GM23338 (cell line): ENCODE measurements around the gene ABCD3. TPM values are rescaled to one million over a fixed set of nuclear protein-coding genes. Genes with fewer than 3 reads are reported as not detected.
A peak's percentile ranks its signal among the peaks of the same experiment; 100 is the strongest.

ENCODE experiments used
- ATAC-seq: fragments of 200-7000 bp; cut with Tn5 transposase; 3 replicates; pipeline ENCODE4 v1.9.1; 2020
- DNase-seq: peaks from one replicate; pipeline ENCODE4 v3.0.0-alpha.2; 2015; ENCODE audit warnings: low spot score
- H2AFZ ChIP-seq: fragments of 200-600 bp; sonication (generic); 2 replicates; pipeline ENCODE4 v1.8.0; 2016; ENCODE audit warnings: antibody characterized with exemption, mild to moderate bottlenecking, moderate library complexity
- H3F3A ChIP-seq: fragments of 200-600 bp; sonication (generic); replicated peaks from 2 replicates; pipeline ENCODE4 v1.8.0; 2017; ENCODE audit warnings: antibody characterized with exemption, mixed run types, low read depth
- H3K27ac ChIP-seq: fragments of 200-600 bp; sonication (generic); 2 replicates; pipeline ENCODE4 v1.6.1; 2016; ENCODE audit warnings: low read depth
- H3K27me3 ChIP-seq: fragments of 200-600 bp; sonication (generic); 2 replicates; pipeline ENCODE4 v1.8.0; 2016; ENCODE audit warnings: mild to moderate bottlenecking, mixed run types, moderate library complexity; ENCODE audit not compliant: insufficient read depth
- H3K36me3 ChIP-seq: fragments of 200-600 bp; sonication (generic); 2 replicates; pipeline ENCODE4 v1.8.0; 2016; ENCODE audit warnings: mild to moderate bottlenecking; ENCODE audit not compliant: insufficient read depth
- H3K4me1 ChIP-seq: fragments of 200-600 bp; sonication (generic); 2 replicates; pipeline ENCODE4 v1.8.0; 2016; ENCODE audit warnings: mild to moderate bottlenecking, moderate library complexity; ENCODE audit not compliant: insufficient read depth
- H3K4me2 ChIP-seq: fragments of 200-600 bp; sonication (generic); 2 replicates; pipeline ENCODE4 v1.7.1; 2017; ENCODE audit warnings: mixed run types
- H3K4me3 ChIP-seq: fragments of 200-600 bp; sonication (generic); 2 replicates; pipeline ENCODE4 v1.6.1; 2016; ENCODE audit warnings: mixed run types
- H3K79me2 ChIP-seq: fragments of 200-600 bp; sonication (generic); replicated peaks from 2 replicates; pipeline ENCODE4 v1.8.0; 2017; ENCODE audit warnings: mild to moderate bottlenecking; ENCODE audit not compliant: insufficient read depth
- H3K9me2 ChIP-seq: fragments of 200-600 bp; sonication (generic); 2 replicates; pipeline ENCODE4 v1.8.0; 2017; ENCODE audit not compliant: insufficient read depth
- H4K20me1 ChIP-seq: fragments of 200-600 bp; sonication (generic); replicated peaks from 2 replicates; pipeline ENCODE4 v1.8.0; 2017; ENCODE audit warnings: mild to moderate bottlenecking; ENCODE audit not compliant: insufficient read depth
- H3K27ac Mint-ChIP-seq: 2 replicates; pipeline ENCODE4 v1.8.0; 2020; ENCODE audit warnings: inconsistent platforms, mild to moderate bottlenecking, moderate library complexity, mixed read lengths
- H3K27me3 Mint-ChIP-seq: 3 replicates; pipeline ENCODE4 v1.8.0; 2022; ENCODE audit warnings: low read depth, mild to moderate bottlenecking, moderate library complexity, mixed read lengths, inconsistent platforms; ENCODE audit not compliant: insufficient read depth, poor library complexity
- H3K36me3 Mint-ChIP-seq: 3 replicates; pipeline ENCODE4 v1.8.0; 2021; ENCODE audit warnings: low read depth, mild to moderate bottlenecking, inconsistent platforms, moderate library complexity, mixed read lengths
- H3K4me1 Mint-ChIP-seq: 3 replicates; pipeline ENCODE4 v1.8.0; 2020; ENCODE audit warnings: mild to moderate bottlenecking, inconsistent platforms, mixed read lengths
- H3K4me3 Mint-ChIP-seq: 3 replicates; pipeline ENCODE4 v1.8.0; 2021; ENCODE audit warnings: moderate library complexity, mild to moderate bottlenecking, inconsistent platforms, mixed read lengths
- H3K9me3 Mint-ChIP-seq: 3 replicates; pipeline ENCODE4 v1.8.0; 2020; ENCODE audit warnings: moderate library complexity, mild to moderate bottlenecking, inconsistent platforms, mixed read lengths
- CTCF ChIP-seq, 2 experiments: fragments of 200-600 bp in 1 of 2; sonication (generic) in 1 of 2; conservative IDR thresholded peaks; 2 replicates each; pipeline versions ENCODE4 v1.5.1 to v1.6.1; 2016 to 2017; ENCODE audit warnings: antibody characterized with exemption in 2 of 2, low read depth in 2 of 2, mild to moderate bottlenecking in 2 of 2, moderate library complexity in 1 of 2
- EZH2 ChIP-seq: fragments of 200-600 bp; sonication (generic); IDR thresholded peaks from one replicate; pipeline ENCODE4 v1.8.0; 2017; ENCODE audit warnings: antibody characterized with exemption, mild to moderate bottlenecking, low read depth; ENCODE audit not compliant: unreplicated experiment
- JUNB ChIP-seq: IDR thresholded peaks from one replicate; pipeline ENCODE4 v1.6.1; 2016; ENCODE audit warnings: antibody characterized with exemption; ENCODE audit not compliant: unreplicated experiment
- NANOG ChIP-seq: IDR thresholded peaks from 2 replicates; pipeline ENCODE4 v1.6.1; 2016; ENCODE audit warnings: antibody characterized with exemption, borderline replicate concordance
- POLR2AphosphoS5 ChIP-seq: IDR thresholded peaks from 2 replicates; pipeline ENCODE4 v1.6.1; 2016; ENCODE audit warnings: antibody characterized with exemption, low read depth
- REST ChIP-seq: IDR thresholded peaks from one replicate; pipeline ENCODE4 v1.6.1; 2018; ENCODE audit warnings: antibody characterized with exemption; ENCODE audit not compliant: unreplicated experiment
- STAT1 ChIP-seq: IDR thresholded peaks from one replicate; pipeline ENCODE4 v1.6.1; 2016; ENCODE audit warnings: antibody characterized with exemption; ENCODE audit not compliant: unreplicated experiment
- ZNF114 ChIP-seq: fragments of 250-450 bp; sonication (Bioruptor Pico); IDR thresholded peaks from 2 replicates; pipeline ENCODE4 v1.5.0; 2020; ENCODE audit warnings: mild to moderate bottlenecking, moderate library complexity
- ZNF331 ChIP-seq: fragments of 250-450 bp; sonication (Bioruptor Pico); IDR thresholded peaks from 2 replicates; pipeline ENCODE4 v1.5.0; 2020; ENCODE audit warnings: low read depth, mild to moderate bottlenecking, moderate library complexity
- polyA plus RNA-seq: library from polyadenylated mRNA; unstranded; fragments of >200 nt; fragmentation: Nextera tagmentation; extraction: Ambion mirVana; gene quantifications from 2 replicates; pipeline ENCODE4 v1.2.1, GENCODE V29; 2016
- total RNA-seq: library from RNA; depleted of rRNA; stranded (reverse); fragments of >200 nt; shearing (Covaris generic); gene quantifications from 2 replicates; pipeline ENCODE4 v1.2.3, GENCODE V29; 2014

The ABCD3 gene
- total and polyA plus RNA-seq, 2 experiments from 2014 or later = 12.3 to 24.0 TPM

GRCh38 chr1:94543001-94543400 lies 124.8 kb downstream of the ABCD3 start:
- H3F3A ChIP-seq = peaks cover 8% of the 10 kb centered on the region; the same call in 1 of the 2 replicates
- TF ChIP-seq POLR2AphosphoS5 (no peak), JUNB (no peak), CTCF (conservative IDR thresholded peaks at IDR 0.05; ENCODE audit: low read depth in 2 of 2) (no peak), EZH2 (no peak)
- DNase-seq = no peak
- peaks cover 36% of the 10 kb centered on the region for H3K27me3 ChIP-seq
- Mint-ChIP-seq H3K36me3 (peaks cover 5% of the 10 kb centered on the region; the same call in 1 of the 3 replicates), H3K27ac (no peak overlapping the region), H3K4me3 (peak overlapping the region; percentile 83), H3K9me3 (no peaks in the 10 kb centered on the region), H3K27me3 (peaks cover 21% of the 10 kb centered on the region), H3K4me1 (peaks cover 36% of the 10 kb centered on the region)
- H3K79me2 ChIP-seq = peaks cover 25% of the 10 kb centered on the region
- H4K20me1 ChIP-seq = no peaks in the 10 kb centered on the region
- H3K4me3 ChIP-seq = peak overlapping the region; percentile 91; the same call in 1 of the 2 replicates
- no peak for ATAC-seq
- H3K9me2 ChIP-seq = no peaks in the 10 kb centered on the region
- no peaks in the 10 kb centered on the region for H3K36me3 ChIP-seq
- peak overlapping the region; percentile 98 for H3K4me2 ChIP-seq
- H3K4me1 ChIP-seq = peaks cover 32% of the 10 kb centered on the region
- no peak overlapping the region for H2AFZ ChIP-seq
- no peak overlapping the region for H3K27ac ChIP-seq

DNA sequence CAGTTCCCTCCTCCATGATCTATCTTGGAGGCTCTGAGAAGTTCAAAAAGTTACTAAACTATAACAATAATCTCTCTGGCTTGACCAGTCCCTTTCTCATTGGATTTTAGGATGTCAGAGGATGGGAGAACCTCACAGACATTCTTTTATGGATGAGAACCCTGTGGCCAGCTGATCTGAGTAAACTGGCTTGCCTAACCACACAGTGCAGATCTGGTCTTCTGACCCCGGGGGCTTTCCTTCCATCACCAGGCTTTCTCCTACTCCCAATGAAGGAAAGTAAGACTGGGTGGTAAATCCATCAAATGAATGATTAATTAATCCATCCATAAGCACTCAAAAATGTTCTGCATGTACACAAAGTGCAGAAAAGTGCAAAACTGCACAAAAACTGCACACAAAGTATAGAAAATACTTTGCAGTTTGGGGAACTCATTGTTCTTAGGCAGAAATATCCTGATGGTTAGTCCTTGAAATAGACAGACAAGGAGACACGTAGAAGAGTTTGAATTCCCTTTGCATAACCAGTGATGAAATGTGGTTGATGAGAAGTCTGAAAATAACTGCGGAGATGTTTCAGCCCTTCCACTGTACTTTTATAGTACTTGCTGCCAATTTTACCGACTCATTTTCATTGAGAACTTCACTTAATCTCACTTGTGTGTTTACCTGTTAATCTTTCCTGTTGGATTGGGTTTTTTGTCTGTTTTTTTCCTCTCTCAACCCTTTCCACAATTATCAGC lies 125.9 kb downstream of the ABCD3 start:
- ATAC-seq (no peak), DNase-seq (no peak)
- H3K9me2 ChIP-seq = no peaks in the 10 kb centered on the region
- peaks cover 21% of the 10 kb centered on the region for H3K27me3 Mint-ChIP-seq
- H3K79me2 ChIP-seq = peaks cover 20% of the 10 kb centered on the region; the same call in 1 of the 2 replicates
- no peak overlapping the region for H3K4me2 ChIP-seq
- peaks cover 28% of the 10 kb centered on the region for H3K4me1 Mint-ChIP-seq
- H3K9me3 Mint-ChIP-seq = no peaks in the 10 kb centered on the region
- no peak overlapping the region for H2AFZ ChIP-seq
- H3K36me3 ChIP-seq = no peaks in the 10 kb centered on the region
- H3F3A ChIP-seq = peaks cover 8% of the 10 kb centered on the region; the same call in 1 of the 2 replicates
- H3K27me3 ChIP-seq = peaks cover 36% of the 10 kb centered on the region
- H3K27ac Mint-ChIP-seq = no peak overlapping the region
- no peaks in the 10 kb centered on the region for H4K20me1 ChIP-seq
- peaks cover 5% of the 10 kb centered on the region; the same call in 1 of the 3 replicates for H3K36me3 Mint-ChIP-seq
- peaks cover 23% of the 10 kb centered on the region for H3K4me1 ChIP-seq
- H3K4me3 ChIP-seq = no peak overlapping the region
- no peak overlapping the region for H3K4me3 Mint-ChIP-seq
- no peak overlapping the region for H3K27ac ChIP-seq
- TF ChIP-seq REST = no peak
- TF ChIP-seq NANOG = no peak
- no peak for TF ChIP-seq POLR2AphosphoS5
- no peak for TF ChIP-seq ZNF331 (CRISPR knock-in tag)
- TF ChIP-seq STAT1 = no peak
- TF ChIP-seq EZH2 = no peak
- TF ChIP-seq ZNF114 = no peak
